Tibial artery (tissue), 4 donors: ENCODE results near the gene ROCK2.

ENCODE experiments used
- DNase-seq, 2 donors: peaks; one replicate each; pipeline ENCODE4 v3.0.0-alpha.2; 2019
- H3K27ac ChIP-seq, 2 donors: fragments of 200-600 bp; sonication (generic) in 1 of 2; 1 replicate in 1 of 2; 2 replicates in 1 of 2; pipeline ENCODE4 v1.5.1; 2018 to 2019; ENCODE audit warnings: mild to moderate bottlenecking in 1 of 2
- H3K27me3 ChIP-seq, 2 donors: fragments of 200-600 bp; sonication (generic) in 1 of 2; one replicate each; pipeline versions ENCODE4 v1.5.1 to v1.6.0; 2016 to 2019
- H3K36me3 ChIP-seq, 3 donors: fragments of 200-600 bp; sonication (generic) in 2 of 3; one replicate each; pipeline ENCODE4 v1.5.1; 2016 to 2019; ENCODE audit warnings: mild to moderate bottlenecking in 2 of 3
- H3K4me1 ChIP-seq, 4 donors: fragments of 200-600 bp; sonication (generic) in 2 of 4; 1 replicate in 3 of 4; 2 replicates in 1 of 4; pipeline ENCODE4 v1.5.1; 2016 to 2019
- H3K4me3 ChIP-seq, 2 donors: fragments of 200-600 bp; sonication (generic) in 1 of 2; 1 replicate in 1 of 2; 2 replicates in 1 of 2; pipeline ENCODE4 v1.5.1; 2018 to 2019; ENCODE audit warnings: mild to moderate bottlenecking in 2 of 2
- H3K9me3 ChIP-seq, 3 donors: fragments of 200-600 bp; sonication (generic) in 1 of 3; one replicate each; pipeline ENCODE4 v1.5.1; 2016 to 2019
- CTCF ChIP-seq, 2 experiments: fragments of 200-600 bp in 1 of 2; fragments of 450-650 bp in 1 of 2; IDR thresholded peaks; one replicate each; pipeline ENCODE4 v1.5.1; 2017 to 2019; ENCODE audit warnings: antibody characterized with exemption in 2 of 2, mild to moderate bottlenecking in 1 of 2, moderate library complexity in 1 of 2
- intact Hi-C: fragments of 100-400 bp; cut with DNase I; formaldehyde crosslinking; loops from one replicate; pipeline ENCODE4 v1.15.0; 2023; ENCODE audit warnings: low total_unique reads

The ROCK2 gene

GRCh38 chr2:11375025-11375688 lies 30.7 kb upstream of the ROCK2 start:
- Histone ChIP-seq H3K36me3 (no peaks in the 10 kb centered on the region), H3K4me1 (peaks cover 4 to 77% (median 42%) of the 10 kb centered on the region in 4 donors), H3K9me3 (no peaks in the 10 kb centered on the region), H3K27ac (peak overlapping the region; percentile 90 to 93), H3K4me3 (peak overlapping the region in 1 of 2 donors; percentile 47), H3K27me3 (no peaks in the 10 kb centered on the region)
- intact Hi-C loops, result no loop called here
- no peak for TF ChIP-seq CTCF (IDR thresholded peaks at IDR 0.05)
- peak in 1 of 2 donors; percentile 62 for DNase-seq

DNA sequence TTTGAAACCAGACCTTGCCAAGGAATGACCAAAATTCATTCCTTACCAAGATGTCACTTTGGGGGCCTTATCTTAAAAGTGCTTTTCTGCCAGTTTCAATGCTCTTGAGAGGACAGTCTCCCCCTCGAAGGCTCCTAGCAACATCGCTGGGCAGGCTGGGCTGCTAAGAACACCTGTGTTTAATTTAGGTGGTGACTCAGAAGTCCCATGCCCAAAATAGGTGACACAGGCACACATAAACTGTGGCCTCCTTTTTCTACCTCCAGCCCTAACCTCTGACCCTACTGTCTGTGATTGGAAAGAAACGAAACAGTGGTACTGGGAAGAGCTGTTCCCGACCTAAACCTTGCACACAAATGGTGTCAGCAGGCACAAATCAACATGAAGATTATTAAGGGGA lies 28.7 kb upstream of the ROCK2 start:
- intact Hi-C loops, result no loop called here
- Histone ChIP-seq H3K27me3 (no peaks in the 10 kb centered on the region), H3K36me3 (no peaks in the 10 kb centered on the region), H3K4me3 (no peak overlapping the region), H3K4me1 (peaks cover 4 to 66% (median 34%) of the 10 kb centered on the region in 4 donors), H3K27ac (peak overlapping the region; percentile 90 to 93), H3K9me3 (no peaks in the 10 kb centered on the region)
- no peak for DNase-seq
- no peak for TF ChIP-seq CTCF (IDR thresholded peaks at IDR 0.05)

GRCh38 chr2:11371092-11371937 lies 26.9 kb upstream of the ROCK2 start:
- H3K4me1 ChIP-seq, result peaks cover 4 to 58% (median 32%) of the 10 kb centered on the region in 4 donors
- no peak overlapping the region for H3K27ac ChIP-seq
- intact Hi-C loops, result no loop called here
- no peak overlapping the region for H3K4me3 ChIP-seq
- no peak for DNase-seq
- H3K9me3 ChIP-seq, result no peaks in the 10 kb centered on the region
- no peaks in the 10 kb centered on the region for H3K36me3 ChIP-seq
- H3K27me3 ChIP-seq, result no peaks in the 10 kb centered on the region
- no peak for TF ChIP-seq CTCF (IDR thresholded peaks at IDR 0.05)

DNA sequence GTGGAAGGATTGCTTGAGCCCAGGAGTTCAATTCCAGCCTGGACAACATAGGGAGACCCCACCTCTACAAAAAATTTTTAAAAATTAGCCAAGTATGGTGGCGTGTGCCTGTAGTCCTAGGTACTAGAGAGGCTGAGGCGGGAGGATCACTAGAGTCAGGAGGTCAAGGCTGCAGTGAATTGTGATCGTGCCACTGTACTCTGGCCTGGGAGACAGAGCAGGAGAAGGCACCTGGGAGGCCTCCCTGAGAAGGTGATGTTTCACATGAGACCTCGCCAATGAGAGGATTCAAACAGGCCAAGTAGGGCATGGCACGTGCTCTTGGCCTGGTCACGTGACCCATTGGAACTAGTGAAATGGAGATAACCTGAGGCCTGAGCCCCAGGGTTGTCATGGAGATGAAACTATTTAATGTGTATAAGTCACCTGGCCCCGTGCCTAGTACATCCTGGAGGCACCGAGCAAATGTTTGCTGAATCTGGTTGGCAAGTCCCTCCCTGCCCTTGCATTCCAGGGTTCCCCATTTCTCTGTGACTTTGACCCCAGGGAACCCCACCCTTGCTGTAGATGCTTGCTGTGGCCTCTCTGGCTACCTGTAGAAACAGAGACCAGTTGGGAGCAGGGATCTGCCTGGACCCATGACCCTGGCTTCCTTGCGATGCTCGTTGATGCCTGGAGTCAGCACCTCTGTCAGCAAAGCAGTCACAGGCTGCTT lies 26.1 kb upstream of the ROCK2 start:
- Histone ChIP-seq H3K36me3 (no peaks in the 10 kb centered on the region), H3K4me1 (peaks cover 4 to 50% (median 25%) of the 10 kb centered on the region in 4 donors), H3K9me3 (no peaks in the 10 kb centered on the region), H3K27me3 (no peaks in the 10 kb centered on the region), H3K27ac (no peak overlapping the region), H3K4me3 (no peak overlapping the region)
- TF ChIP-seq CTCF (IDR thresholded peaks at IDR 0.05), result no peak
- DNase-seq, result no peak
- intact Hi-C loops, result no loop called here

DNA sequence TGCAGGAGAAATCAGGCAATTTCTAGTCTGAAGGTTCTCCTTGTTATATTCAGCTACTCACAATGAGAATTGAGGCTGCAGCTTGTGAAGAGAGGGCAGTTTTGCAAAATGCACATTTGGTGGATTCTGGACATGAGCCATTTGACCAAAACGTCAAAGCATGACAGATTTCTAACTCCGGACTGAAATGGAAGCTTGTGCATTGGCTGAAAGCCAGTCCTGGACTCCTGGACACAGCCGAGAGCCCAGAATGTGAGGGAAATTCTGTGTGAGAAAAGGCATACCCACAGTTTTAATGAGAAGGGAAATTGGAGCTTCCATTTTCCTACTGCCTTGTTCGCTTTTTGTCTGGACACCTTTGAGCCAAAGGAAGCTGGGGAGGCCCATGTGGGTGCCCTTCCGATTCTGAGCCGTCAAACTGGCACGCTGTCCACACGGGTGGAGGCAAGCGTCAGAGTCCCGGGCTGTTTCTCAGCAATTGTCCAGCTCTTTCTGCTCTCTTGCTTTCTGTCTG lies 23.7 kb upstream of the ROCK2 start:
- DNase-seq, result peak in 1 of 2 donors; percentile 85
- Histone ChIP-seq H3K4me3 (peak overlapping the region; percentile 38 to 39), H3K27ac (peak overlapping the region; percentile 72 to 77), H3K36me3 (no peaks in the 10 kb centered on the region), H3K27me3 (no peaks in the 10 kb centered on the region), H3K9me3 (no peaks in the 10 kb centered on the region), H3K4me1 (peaks cover 0 to 26% (median 9%) of the 10 kb centered on the region in 4 donors)
- intact Hi-C loops, result no loop called here
- TF ChIP-seq CTCF (IDR thresholded peaks at IDR 0.05), result no peak
